ENCODE data around the gene TCP11L2.

DNA sequence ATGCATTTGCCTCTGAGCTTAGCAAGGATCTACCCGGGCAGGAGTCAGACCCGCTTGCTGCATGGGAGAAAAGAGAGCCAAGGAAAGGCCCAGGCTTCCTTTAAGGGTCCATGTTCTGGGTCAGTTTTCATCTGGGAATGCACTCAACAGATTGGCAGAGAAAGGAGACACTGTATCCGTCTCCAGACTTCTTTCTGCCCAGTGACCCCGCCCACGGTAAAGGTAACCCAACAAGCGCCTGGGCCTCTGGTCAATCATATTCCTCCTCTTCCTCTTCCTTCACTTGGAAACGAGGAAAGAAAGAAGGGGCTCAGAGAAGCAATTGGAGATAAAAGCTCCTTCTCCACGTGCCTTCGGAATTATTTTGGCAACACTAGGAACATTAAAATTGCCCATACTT is 27.1 kb upstream of the TCP11L2 start:
- TF ChIP-seq, protein P1, sequence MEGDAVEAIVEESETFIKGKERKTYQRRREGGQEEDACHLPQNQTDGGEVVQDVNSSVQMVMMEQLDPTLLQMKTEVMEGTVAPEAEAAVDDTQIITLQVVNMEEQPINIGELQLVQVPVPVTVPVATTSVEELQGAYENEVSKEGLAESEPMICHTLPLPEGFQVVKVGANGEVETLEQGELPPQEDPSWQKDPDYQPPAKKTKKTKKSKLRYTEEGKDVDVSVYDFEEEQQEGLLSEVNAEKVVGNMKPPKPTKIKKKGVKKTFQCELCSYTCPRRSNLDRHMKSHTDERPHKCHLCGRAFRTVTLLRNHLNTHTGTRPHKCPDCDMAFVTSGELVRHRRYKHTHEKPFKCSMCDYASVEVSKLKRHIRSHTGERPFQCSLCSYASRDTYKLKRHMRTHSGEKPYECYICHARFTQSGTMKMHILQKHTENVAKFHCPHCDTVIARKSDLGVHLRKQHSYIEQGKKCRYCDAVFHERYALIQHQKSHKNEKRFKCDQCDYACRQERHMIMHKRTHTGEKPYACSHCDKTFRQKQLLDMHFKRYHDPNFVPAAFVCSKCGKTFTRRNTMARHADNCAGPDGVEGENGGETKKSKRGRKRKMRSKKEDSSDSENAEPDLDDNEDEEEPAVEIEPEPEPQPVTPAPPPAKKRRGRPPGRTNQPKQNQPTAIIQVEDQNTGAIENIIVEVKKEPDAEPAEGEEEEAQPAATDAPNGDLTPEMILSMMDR (tag by site-specific recombination; IDR thresholded peaks at IDR 0.05): no peak
- TF ChIP-seq, protein P2, sequence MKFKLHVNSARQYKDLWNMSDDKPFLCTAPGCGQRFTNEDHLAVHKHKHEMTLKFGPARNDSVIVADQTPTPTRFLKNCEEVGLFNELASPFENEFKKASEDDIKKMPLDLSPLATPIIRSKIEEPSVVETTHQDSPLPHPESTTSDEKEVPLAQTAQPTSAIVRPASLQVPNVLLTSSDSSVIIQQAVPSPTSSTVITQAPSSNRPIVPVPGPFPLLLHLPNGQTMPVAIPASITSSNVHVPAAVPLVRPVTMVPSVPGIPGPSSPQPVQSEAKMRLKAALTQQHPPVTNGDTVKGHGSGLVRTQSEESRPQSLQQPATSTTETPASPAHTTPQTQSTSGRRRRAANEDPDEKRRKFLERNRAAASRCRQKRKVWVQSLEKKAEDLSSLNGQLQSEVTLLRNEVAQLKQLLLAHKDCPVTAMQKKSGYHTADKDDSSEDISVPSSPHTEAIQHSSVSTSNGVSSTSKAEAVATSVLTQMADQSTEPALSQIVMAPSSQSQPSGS (tag by site-specific recombination; IDR thresholded peaks at IDR 0.05; ENCODE audit: low read depth): no peak
- TF ChIP-seq ZNF518A (tag by site-specific recombination; conservative IDR thresholded peaks at IDR 0.05; ENCODE audit: low read depth) (no peak), REPIN1 (tag by site-specific recombination; IDR thresholded peaks at IDR 0.05; ENCODE audit: low read depth) (no peak)
